Endothelial cell of umbilical vein (primary cell): Measurements from ENCODE around the gene FAM53B.

ENCODE experiments used
- CTCF ChIP-seq, 2 donors: IDR thresholded peaks; 1 replicate in 1 of 2; 2 replicates in 1 of 2; pipeline ENCODE4 v1.5.1; 2011; ENCODE audit warnings: low read length in 2 of 2, mild to moderate bottlenecking in 2 of 2, moderate library complexity in 2 of 2, control low read depth in 1 of 2, inconsistent platforms in 1 of 2, low read depth in 1 of 2; ENCODE audit not compliant: insufficient read depth in 1 of 2; ENCODE audit errors: extremely low read depth in 1 of 2
- EZH2 ChIP-seq: IDR thresholded peaks from 2 replicates; pipeline ENCODE4 v1.6.1; 2012; ENCODE audit warnings: borderline replicate concordance, low read depth, mild to moderate bottlenecking, moderate library complexity, low read length, inconsistent platforms; ENCODE audit not compliant: severe bottlenecking
- FOS ChIP-seq: IDR thresholded peaks from 2 replicates; pipeline ENCODE4 v1.6.1; 2011; ENCODE audit warnings: mild to moderate bottlenecking, low read length, moderate library complexity, borderline replicate concordance; ENCODE audit not compliant: insufficient read depth
- GATA2 ChIP-seq: IDR thresholded peaks from 2 replicates; pipeline ENCODE4 v1.7.0; 2011; ENCODE audit warnings: low read depth, mild to moderate bottlenecking, moderate library complexity, mixed read lengths, low read length; ENCODE audit not compliant: insufficient read length, insufficient read depth
- JUN ChIP-seq: IDR thresholded peaks from 2 replicates; pipeline ENCODE4 v1.6.1; 2011; ENCODE audit warnings: borderline replicate concordance, low read depth; ENCODE audit not compliant: insufficient read length, insufficient read depth
- MAX ChIP-seq: IDR thresholded peaks from 2 replicates; pipeline ENCODE4 v1.6.1; 2011; ENCODE audit not compliant: insufficient read depth, insufficient read length
- MYC ChIP-seq: IDR thresholded peaks from one replicate; pipeline ENCODE4 v1.6.1; 2011; ENCODE audit warnings: mild to moderate bottlenecking, low read depth, low read length
- POLR2A ChIP-seq: IDR thresholded peaks from 2 replicates; pipeline ENCODE4 v1.6.1; 2012; ENCODE audit warnings: low read depth, mild to moderate bottlenecking, control low read depth, low read length
- POLR2AphosphoS5 ChIP-seq: IDR thresholded peaks from 2 replicates; pipeline ENCODE4 v1.6.1; 2012; ENCODE audit warnings: low read depth, mild to moderate bottlenecking, control low read depth, low read length, moderate library complexity; ENCODE audit not compliant: insufficient read depth

- TF ChIP-seq EZH2 (no peak), CTCF (IDR thresholded peaks at IDR 0.05; ENCODE audit: extremely low read depth in 1 of 2, insufficient read depth in 1 of 2, low read depth in 1 of 2, low read length in 2 of 2) (no peak), MAX (no peak), POLR2AphosphoS5 (no peak), POLR2A (no peak), JUN (no peak), MYC (no peak), FOS (no peak), GATA2 (no peak)
Measured at GRCh38 chr10:124691002-124691401, 53.2 kb downstream of the FAM53B start.
